ENCODE results near the gene MUC20.

GRCh38 chr3:195755791-195756676 is 35.3 kb downstream of the MUC20 start:
- no peak for TF ChIP-seq CTCF (optimal IDR thresholded peaks at IDR 0.05 in 1 of 3, IDR thresholded peaks at IDR 0.05 in 1 of 3, conservative IDR thresholded peaks at IDR 0.05 in 1 of 3; ENCODE audit: extremely low read depth in 1 of 3, insufficient read depth in 2 of 3, low read length in 3 of 3)
- no peak for TF ChIP-seq EZH2 (IDR thresholded peaks at IDR 0.05; ENCODE audit: low read length)

Data from keratinocyte (primary cell).